Esophagus (tissue), 2 donors: ENCODE results near the gene SLC44A4. TPM values are rescaled to one million over a fixed set of nuclear protein-coding genes. Genes with fewer than 3 reads are reported as not detected.

Source experiments
- H3K27ac ChIP-seq, 2 donors: one replicate each; pipeline ENCODE4 v1.5.1; 2013; ENCODE audit warnings: low read depth in 2 of 2, mild to moderate bottlenecking in 2 of 2, inconsistent platforms in 1 of 2, low read length in 1 of 2, moderate library complexity in 1 of 2
- H3K27me3 ChIP-seq, 2 donors: one replicate each; pipeline ENCODE4 v1.6.1; 2013; ENCODE audit warnings: low read length in 2 of 2, control low read depth in 1 of 2, mild to moderate bottlenecking in 1 of 2; ENCODE audit not compliant: insufficient read depth in 2 of 2, control insufficient read depth in 1 of 2
- H3K36me3 ChIP-seq, 2 donors: one replicate each; pipeline ENCODE4 v1.6.1; 2013; ENCODE audit warnings: low read length in 1 of 2; ENCODE audit not compliant: control insufficient read depth in 2 of 2, insufficient read depth in 2 of 2
- H3K4me1 ChIP-seq, 2 donors: one replicate each; pipeline ENCODE4 v1.6.1; 2013; ENCODE audit warnings: low read length in 1 of 2; ENCODE audit not compliant: control insufficient read depth in 2 of 2, insufficient read depth in 2 of 2
- H3K4me3 ChIP-seq, 2 donors: one replicate each; pipeline ENCODE4 v1.5.1; 2013; ENCODE audit warnings: low read length in 2 of 2, mild to moderate bottlenecking in 2 of 2, low read depth in 1 of 2, moderate library complexity in 1 of 2
- H3K9me3 ChIP-seq, 2 donors: one replicate each; pipeline ENCODE4 v1.6.1; 2013; ENCODE audit warnings: mild to moderate bottlenecking in 2 of 2, low read depth in 1 of 2, low read length in 1 of 2, moderate library complexity in 1 of 2; ENCODE audit not compliant: control insufficient read depth in 2 of 2, insufficient read depth in 1 of 2
- WGBS, 2 donors: extraction: QIAGEN DNeasy Blood & Tissue Kit; methylation state at CpG; one replicate each; pipeline ENCODE4 v1.1.7; 2013; 5-methylcytosine and 5-hydroxymethylcytosine counted together
- polyA plus RNA-seq, 2 donors: library from polyadenylated mRNA; stranded (reverse); fragments of 200-250 nt; gene quantifications; one replicate each; pipeline ENCODE4 v1.2.3, GENCODE V29; 2013
- donor health status: healthy with polysubstance abuse.
- donor health status: Bipolar disorder and iron deficiency.

The SLC44A4 gene
- polyA plus RNA-seq, 2 donors = 0.19 to 0.33 TPM

GRCh38 chr6:31896493-31896855 lies 17.7 kb upstream of the SLC44A4 start:
- Histone ChIP-seq H3K36me3 (peaks cover 0 to 13% of the 10 kb centered on the region in 2 donors), H3K9me3 (no peaks in the 10 kb centered on the region), H3K27ac (peak overlapping the region; percentile 62 to 72), H3K4me3 (peak overlapping the region; percentile 74 to 84), H3K27me3 (no peaks in the 10 kb centered on the region), H3K4me1 (peaks cover 3 to 7% of the 10 kb centered on the region in 2 donors)
- 38 to 43% methylated on average over 4 of the region's 4 CpGs for WGBS, 2 donors

- 77 to 81% methylated on average over 6 of the region's 6 CpGs for WGBS, 2 donors
- Histone ChIP-seq H3K4me1 (no peaks in the 10 kb centered on the region), H3K27me3 (no peaks in the 10 kb centered on the region), H3K36me3 (peaks cover under 1 to 21% of the 10 kb centered on the region in 2 donors), H3K9me3 (no peaks in the 10 kb centered on the region), H3K4me3 (no peak overlapping the region), H3K27ac (no peak overlapping the region)
These were observed 14.0 kb upstream of the SLC44A4 start for GRCh38 chr6:31892821-31893220.

- Histone ChIP-seq H3K27ac (no peak overlapping the region), H3K27me3 (no peaks in the 10 kb centered on the region), H3K4me3 (no peak overlapping the region), H3K36me3 (peaks cover 21 to 44% of the 10 kb centered on the region in 2 donors), H3K9me3 (no peaks in the 10 kb centered on the region), H3K4me1 (no peaks in the 10 kb centered on the region)
- WGBS, 2 donors = 93 to 99% methylated on average over 3 of the region's 3 CpGs
These were observed 10.7 kb upstream of the SLC44A4 start for GRCh38 chr6:31889331-31889972.

- H3K27ac ChIP-seq = no peak overlapping the region
- H3K27me3 ChIP-seq = no peaks in the 10 kb centered on the region
- H3K36me3 ChIP-seq = peaks cover 22 to 49% of the 10 kb centered on the region in 2 donors
- no peaks in the 10 kb centered on the region for H3K9me3 ChIP-seq
- no peak overlapping the region for H3K4me3 ChIP-seq
- no peaks in the 10 kb centered on the region for H3K4me1 ChIP-seq
- 77 to 81% methylated on average over 43 of the region's 43 CpGs for WGBS, 2 donors
These were observed 9.8 kb upstream of the SLC44A4 start for GRCh38 chr6:31888276-31889258.

GRCh38 chr6:31887173-31888007 lies 8.6 kb upstream of the SLC44A4 start:
- Histone ChIP-seq H3K36me3 (peaks cover 33 to 56% of the 10 kb centered on the region in 2 donors), H3K27me3 (no peaks in the 10 kb centered on the region), H3K9me3 (no peaks in the 10 kb centered on the region), H3K4me3 (no peak overlapping the region), H3K4me1 (no peaks in the 10 kb centered on the region), H3K27ac (no peak overlapping the region)
- 85 to 88% methylated on average over 19 of the region's 19 CpGs for WGBS, 2 donors

GRCh38 chr6:31886541-31886991 lies 7.8 kb upstream of the SLC44A4 start:
- Histone ChIP-seq H3K36me3 (peaks cover 36 to 52% of the 10 kb centered on the region in 2 donors), H3K4me1 (no peaks in the 10 kb centered on the region), H3K9me3 (no peaks in the 10 kb centered on the region), H3K4me3 (no peak overlapping the region), H3K27me3 (no peaks in the 10 kb centered on the region), H3K27ac (no peak overlapping the region)
- WGBS, 2 donors = 88 to 92% methylated on average over 18 of the region's 18 CpGs

- H3K4me1 ChIP-seq = no peaks in the 10 kb centered on the region
- peaks cover 45 to 66% of the 10 kb centered on the region in 2 donors for H3K36me3 ChIP-seq
These were observed 5.8 kb upstream of the SLC44A4 start for GRCh38 chr6:31884528-31885035.

GRCh38 chr6:31883676-31884075 lies 4.9 kb upstream of the SLC44A4 start:
- Histone ChIP-seq H3K27ac (no peak overlapping the region), H3K36me3 (peaks cover 45 to 62% of the 10 kb centered on the region in 2 donors), H3K27me3 (no peaks in the 10 kb centered on the region), H3K4me3 (no peak overlapping the region), H3K9me3 (no peaks in the 10 kb centered on the region), H3K4me1 (no peaks in the 10 kb centered on the region)
- WGBS, 2 donors = 87 to 93% methylated on average over 12 of the region's 12 CpGs

More at GRCh38 chr6:31884528-31885035, 5.8 kb upstream of the SLC44A4 start:
- WGBS, 2 donors = 95 to 96% methylated on average over 22 of the region's 22 CpGs
- no peak overlapping the region for H3K4me3 ChIP-seq
- H3K27ac ChIP-seq = no peak overlapping the region
- H3K9me3 ChIP-seq = no peaks in the 10 kb centered on the region
- H3K27me3 ChIP-seq = no peaks in the 10 kb centered on the region

GRCh38 chr6:31882344-31882743 lies 3.5 kb upstream of the SLC44A4 start:
- no peak overlapping the region for H3K27ac ChIP-seq
- no peak overlapping the region for H3K4me3 ChIP-seq
- H3K27me3 ChIP-seq = no peaks in the 10 kb centered on the region
- H3K4me1 ChIP-seq = peaks cover 0 to 2% of the 10 kb centered on the region in 2 donors
- H3K9me3 ChIP-seq = no peaks in the 10 kb centered on the region
- 88 to 89% methylated on average over 6 of the region's 6 CpGs for WGBS, 2 donors
- peaks cover 39 to 50% of the 10 kb centered on the region in 2 donors for H3K36me3 ChIP-seq
